ENCODE results near the gene ZNF516.

Gene ZNF516

GRCh38 chr18:76468345-76469304 lies 26.4 kb downstream of the ZNF516 start:
- DNase-seq: no peak

GRCh38 chr18:76467371-76468190 lies 27.5 kb downstream of the ZNF516 start:
- no peak for DNase-seq

GRCh38 chr18:76466410-76466991 lies 28.5 kb downstream of the ZNF516 start:
- DNase-seq: no peak

GRCh38 chr18:76465630-76466409 lies 29.2 kb downstream of the ZNF516 start:
- no peak for DNase-seq

GRCh38 chr18:76464281-76465259 lies 30.5 kb downstream of the ZNF516 start:
- no peak for DNase-seq

- DNase-seq: no peak
These were observed 31.2 kb downstream of the ZNF516 start for GRCh38 chr18:76463872-76464271.

GRCh38 chr18:76463358-76463757 lies 31.7 kb downstream of the ZNF516 start:
- no peak for DNase-seq

GRCh38 chr18:76462326-76462694 lies 32.7 kb downstream of the ZNF516 start:
- no peak for DNase-seq

GRCh38 chr18:76461692-76462325 lies 33.2 kb downstream of the ZNF516 start:
- DNase-seq: no peak

- no peak for DNase-seq
These were observed 33.9 kb downstream of the ZNF516 start for GRCh38 chr18:76461148-76461547.

GRCh38 chr18:76460482-76460881 lies 34.6 kb downstream of the ZNF516 start:
- no peak for DNase-seq

- DNase-seq: peak; percentile 98
These were observed 35.2 kb downstream of the ZNF516 start for GRCh38 chr18:76459687-76460350.

GRCh38 chr18:76459312-76459686 lies 35.7 kb downstream of the ZNF516 start:
- DNase-seq: no peak

- no peak for DNase-seq
These were observed 36.3 kb downstream of the ZNF516 start for GRCh38 chr18:76458522-76459311.

GRCh38 chr18:76457957-76458356 lies 37.1 kb downstream of the ZNF516 start:
- no peak for DNase-seq

- no peak for DNase-seq
These were observed 37.6 kb downstream of the ZNF516 start for GRCh38 chr18:76457475-76457874.

- DNase-seq: no peak
These were observed 38.2 kb downstream of the ZNF516 start for GRCh38 chr18:76456823-76457222.

- DNase-seq: no peak
These were observed 38.9 kb downstream of the ZNF516 start for GRCh38 chr18:76456018-76456750.
